Ishikawa (cell line): ENCODE results near the gene CPAMD8.

Source experiments
- CEBPB ChIP-seq: IDR thresholded peaks from 2 replicates; pipeline ENCODE4 v1.6.1; 2012
- CREB1 ChIP-seq: IDR thresholded peaks from 2 replicates; pipeline ENCODE4 v1.6.1; 2012; ENCODE audit warnings: low read depth
- EGR1 ChIP-seq: IDR thresholded peaks from 2 replicates; pipeline ENCODE4 v1.6.1; 2012
- EP300 ChIP-seq: IDR thresholded peaks from 2 replicates; pipeline ENCODE4 v1.6.1; 2012; ENCODE audit warnings: borderline replicate concordance
- FOXM1 ChIP-seq: IDR thresholded peaks from 2 replicates; pipeline ENCODE4 v1.6.1; 2012; ENCODE audit warnings: low read depth, borderline replicate concordance
- MAX ChIP-seq: IDR thresholded peaks from 2 replicates; pipeline ENCODE4 v1.6.1; 2012
- NFIC ChIP-seq: IDR thresholded peaks from 2 replicates; pipeline ENCODE4 v1.6.1; 2012
- RAD21 ChIP-seq: IDR thresholded peaks from 2 replicates; pipeline ENCODE4 v1.6.1; 2012; ENCODE audit warnings: low read depth
- REST ChIP-seq: IDR thresholded peaks from 2 replicates; pipeline ENCODE4 v1.6.1; 2012; ENCODE audit warnings: low read depth, mild to moderate bottlenecking
- TAF1 ChIP-seq: IDR thresholded peaks from 2 replicates; pipeline ENCODE4 v1.6.1; 2012; ENCODE audit warnings: low read depth, mild to moderate bottlenecking
- TCF12 ChIP-seq: IDR thresholded peaks from 2 replicates; pipeline ENCODE4 v1.6.1; 2012; ENCODE audit warnings: low read depth
- TEAD4 ChIP-seq: IDR thresholded peaks from 2 replicates; pipeline ENCODE4 v1.6.1; 2012
- USF1 ChIP-seq: IDR thresholded peaks from 2 replicates; pipeline ENCODE4 v1.6.1; 2012
- YY1 ChIP-seq: IDR thresholded peaks from 2 replicates; pipeline ENCODE4 v1.6.1; 2012; ENCODE audit warnings: low read depth
- ZBTB7A ChIP-seq: IDR thresholded peaks from 2 replicates; pipeline ENCODE4 v1.6.1; 2012; ENCODE audit warnings: low read depth

The CPAMD8 gene

GRCh38 chr19:16977306-16977705 is 49.3 kb downstream of the CPAMD8 start:
- no peak for TF ChIP-seq FOXM1

GRCh38 chr19:16976446-16976845 is 50.2 kb downstream of the CPAMD8 start:
- TF ChIP-seq USF1 (no peak), EGR1 (no peak), CEBPB (no peak), TAF1 (no peak), RAD21 (no peak)

- TF ChIP-seq CEBPB: no peak
- no peak for TF ChIP-seq TCF12
- no peak for TF ChIP-seq MAX
- TF ChIP-seq TEAD4: no peak
- TF ChIP-seq USF1: no peak
- TF ChIP-seq ZBTB7A: no peak
- no peak for TF ChIP-seq FOXM1
- no peak for TF ChIP-seq EGR1
- no peak for TF ChIP-seq EP300
- no peak for TF ChIP-seq REST
- TF ChIP-seq TAF1: no peak
- no peak for TF ChIP-seq NFIC
Observed at GRCh38 chr19:16970821-16971220, 55.8 kb downstream of the CPAMD8 start.

GRCh38 chr19:16969135-16969534 is 57.5 kb downstream of the CPAMD8 start:
- peak; percentile 72 for TF ChIP-seq RAD21
- TF ChIP-seq CEBPB: peak; percentile 74
- TF ChIP-seq EP300: no peak
- TF ChIP-seq USF1: no peak
- no peak for TF ChIP-seq YY1

GRCh38 chr19:16957855-16958254 is 68.8 kb downstream of the CPAMD8 start:
- no peak for TF ChIP-seq EGR1
- TF ChIP-seq EP300: no peak
- TF ChIP-seq MAX: no peak
- TF ChIP-seq USF1: no peak
- TF ChIP-seq NFIC: no peak
- TF ChIP-seq RAD21: no peak
- no peak for TF ChIP-seq CREB1

- TF ChIP-seq RAD21 (peak; percentile 46; the same call in 1 of the 2 replicates), USF1 (no peak; the same call in 1 of the 2 replicates), CEBPB (peak; percentile 50), MAX (peak; percentile 66), FOXM1 (peak; percentile 52; the same call in 1 of the 2 replicates), TAF1 (no peak), NFIC (peak; percentile 90), EP300 (peak; percentile 70; the same call in 1 of the 2 replicates), ZBTB7A (peak; percentile 65; the same call in 1 of the 2 replicates), TEAD4 (peak; percentile 58; the same call in 1 of the 2 replicates), TCF12 (peak; percentile 88)
Observed at GRCh38 chr19:16957151-16957701, 69.4 kb downstream of the CPAMD8 start.

GRCh38 chr19:16955161-16955560 is 71.4 kb downstream of the CPAMD8 start:
- TF ChIP-seq TAF1 (no peak), MAX (no peak), CREB1 (no peak), USF1 (no peak), TCF12 (no peak), ZBTB7A (no peak), NFIC (no peak), EGR1 (no peak), EP300 (no peak), TEAD4 (no peak), REST (no peak), YY1 (no peak), FOXM1 (no peak), RAD21 (no peak), CEBPB (no peak)
